ENCODE data around the gene SEC23IP. TPM values are rescaled to one million over a fixed set of nuclear protein-coding genes. Genes with fewer than 3 reads are reported as not detected.

Gene SEC23IP
- total RNA-seq, 3 donors from 2014 or later (not counting 1 experiment from before 2014, with no cell fraction given): 45.1 to 54.5 (median 49.4) TPM

DNA sequence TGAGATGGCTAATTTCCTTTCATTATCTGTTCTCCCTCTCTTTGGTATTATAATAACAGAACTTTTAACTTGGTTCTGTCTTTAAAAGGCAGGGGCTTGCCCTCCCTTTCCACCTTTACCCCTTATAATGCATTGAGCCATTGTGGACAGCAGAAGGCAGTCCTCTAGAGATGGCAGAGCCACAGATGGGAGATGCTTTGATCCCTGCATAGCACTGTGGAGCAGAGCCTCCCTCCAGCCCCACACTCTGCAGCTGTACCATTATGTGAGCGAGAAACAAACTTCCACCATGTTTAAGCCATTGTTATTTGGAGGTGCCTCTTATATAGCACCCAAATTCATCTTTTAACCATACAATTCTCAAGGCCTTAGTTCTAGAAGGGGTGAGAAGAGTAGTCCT lies 78.4 kb downstream of the SEC23IP start:
- no peak overlapping the region for H3K4me3 ChIP-seq (ENCODE audit: low read length)
- H3K4me1 ChIP-seq (ENCODE audit: control insufficient read depth, insufficient read depth, low read length): no peaks in the 10 kb centered on the region
- Mint-ChIP-seq H3K4me3 (no peak overlapping the region), H3K27ac (no peak overlapping the region), H3K36me3 (peaks cover 15% of the 10 kb centered on the region), H3K4me1 (no peaks in the 10 kb centered on the region), H3K27me3 (ENCODE audit: low read depth in 2 of 2) (peaks cover 12 to 14% of the 10 kb centered on the region in 2 donors), H3K9me3 (peaks cover 6 to 7% of the 10 kb centered on the region in 2 donors)
- no peak overlapping the region for H3K27ac ChIP-seq (ENCODE audit: low read length)
- H3K36me3 ChIP-seq (ENCODE audit: control insufficient read depth, insufficient read depth, low read length): no peaks in the 10 kb centered on the region
- no peaks in the 10 kb centered on the region for H3K27me3 ChIP-seq (ENCODE audit: control insufficient read depth, insufficient read depth, low read length)
- intact Hi-C loops (cut with micrococcal nuclease): no loop called here
- TF ChIP-seq, protein P1, sequence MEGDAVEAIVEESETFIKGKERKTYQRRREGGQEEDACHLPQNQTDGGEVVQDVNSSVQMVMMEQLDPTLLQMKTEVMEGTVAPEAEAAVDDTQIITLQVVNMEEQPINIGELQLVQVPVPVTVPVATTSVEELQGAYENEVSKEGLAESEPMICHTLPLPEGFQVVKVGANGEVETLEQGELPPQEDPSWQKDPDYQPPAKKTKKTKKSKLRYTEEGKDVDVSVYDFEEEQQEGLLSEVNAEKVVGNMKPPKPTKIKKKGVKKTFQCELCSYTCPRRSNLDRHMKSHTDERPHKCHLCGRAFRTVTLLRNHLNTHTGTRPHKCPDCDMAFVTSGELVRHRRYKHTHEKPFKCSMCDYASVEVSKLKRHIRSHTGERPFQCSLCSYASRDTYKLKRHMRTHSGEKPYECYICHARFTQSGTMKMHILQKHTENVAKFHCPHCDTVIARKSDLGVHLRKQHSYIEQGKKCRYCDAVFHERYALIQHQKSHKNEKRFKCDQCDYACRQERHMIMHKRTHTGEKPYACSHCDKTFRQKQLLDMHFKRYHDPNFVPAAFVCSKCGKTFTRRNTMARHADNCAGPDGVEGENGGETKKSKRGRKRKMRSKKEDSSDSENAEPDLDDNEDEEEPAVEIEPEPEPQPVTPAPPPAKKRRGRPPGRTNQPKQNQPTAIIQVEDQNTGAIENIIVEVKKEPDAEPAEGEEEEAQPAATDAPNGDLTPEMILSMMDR (IDR thresholded peaks at IDR 0.05): no peak
- no peak for ATAC-seq
- peaks cover 8% of the 10 kb centered on the region for H3K9me3 ChIP-seq (ENCODE audit: control insufficient read depth, insufficient read depth, low read length)
- 100% methylated on average over 1 of the region's 1 CpG for WGBS (ENCODE audit: insufficient coverage)
- no peak for DNase-seq

DNA sequence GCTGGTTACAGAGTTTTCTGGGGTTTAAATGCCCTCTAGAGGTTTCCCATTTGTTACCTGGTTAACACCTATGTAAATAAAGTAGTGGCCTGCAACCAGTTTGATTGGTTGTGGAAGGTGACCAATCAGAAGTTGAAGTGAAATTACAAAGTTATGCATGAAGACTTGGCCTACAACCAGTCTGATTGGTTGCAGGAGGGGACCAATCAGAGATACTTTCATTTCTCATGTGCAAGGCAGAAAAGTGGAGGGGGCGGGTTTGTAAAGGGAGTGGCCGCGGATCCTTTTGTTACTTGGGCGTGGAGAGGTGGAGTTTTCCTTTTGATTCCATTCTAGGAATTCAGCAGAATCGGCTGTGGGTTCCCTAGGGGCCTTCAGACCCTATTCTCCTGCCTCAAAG lies 80.8 kb downstream of the SEC23IP start:
- 77% methylated on average over 5 of the region's 5 CpGs for WGBS (ENCODE audit: insufficient coverage)
- H3K36me3 Mint-ChIP-seq: no peaks in the 10 kb centered on the region
- peaks cover 0 to 22% of the 10 kb centered on the region in 2 donors for H3K27me3 Mint-ChIP-seq (ENCODE audit: low read depth in 2 of 2)

DNA sequence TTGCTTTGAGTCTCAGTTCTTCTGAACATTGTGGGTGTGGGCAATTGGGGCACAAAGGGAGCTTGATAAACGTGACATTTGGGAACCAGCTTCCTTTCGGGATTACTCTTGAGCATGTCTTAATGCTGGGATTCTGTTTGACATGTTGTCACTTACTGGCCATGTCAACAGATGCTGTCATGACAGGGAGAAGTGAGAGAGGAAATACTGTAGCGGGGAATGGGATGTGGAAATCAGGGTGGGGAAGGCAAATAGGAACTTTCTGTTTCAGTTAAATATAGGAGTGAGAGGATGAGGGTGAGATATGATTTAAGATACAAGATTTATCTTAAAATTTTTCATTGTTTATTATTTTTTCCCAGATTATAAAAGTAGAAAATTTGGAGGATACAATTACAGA lies 83.9 kb downstream of the SEC23IP start:
- Mint-ChIP-seq H3K27me3 (ENCODE audit: low read depth in 2 of 2) (peaks cover 11 to 17% of the 10 kb centered on the region in 2 donors), H3K4me3 (no peak overlapping the region), H3K27ac (no peak overlapping the region), H3K9me3 (no peaks in the 10 kb centered on the region), H3K4me1 (no peaks in the 10 kb centered on the region), H3K36me3 (no peaks in the 10 kb centered on the region)
- WGBS (ENCODE audit: insufficient coverage): 61% methylated on average over 3 of the region's 3 CpGs
- no peak overlapping the region for H3K4me3 ChIP-seq (ENCODE audit: low read length)
- intact Hi-C loops (cut with micrococcal nuclease): no loop called here
- ATAC-seq (no peak), DNase-seq (no peak)
- no peaks in the 10 kb centered on the region for H3K4me1 ChIP-seq (ENCODE audit: control insufficient read depth, insufficient read depth, low read length)
- no peaks in the 10 kb centered on the region for H3K36me3 ChIP-seq (ENCODE audit: control insufficient read depth, insufficient read depth, low read length)
- TF ChIP-seq, protein P1 (IDR thresholded peaks at IDR 0.05): no peak
- H3K27ac ChIP-seq (ENCODE audit: low read length): no peak overlapping the region
- no peaks in the 10 kb centered on the region for H3K9me3 ChIP-seq (ENCODE audit: control insufficient read depth, insufficient read depth, low read length)
- H3K27me3 ChIP-seq (ENCODE audit: control insufficient read depth, insufficient read depth, low read length): no peaks in the 10 kb centered on the region

More for the DNA sequence above, 80.8 kb downstream of the SEC23IP start:
- DNase-seq: no peak
- H3K4me3 Mint-ChIP-seq: no peak overlapping the region
- no peaks in the 10 kb centered on the region for H3K9me3 Mint-ChIP-seq
- Histone ChIP-seq H3K36me3 (ENCODE audit: control insufficient read depth, insufficient read depth, low read length) (no peaks in the 10 kb centered on the region), H3K27ac (ENCODE audit: low read length) (no peak overlapping the region), H3K4me3 (ENCODE audit: low read length) (no peak overlapping the region), H3K27me3 (ENCODE audit: control insufficient read depth, insufficient read depth, low read length) (no peaks in the 10 kb centered on the region), H3K4me1 (ENCODE audit: control insufficient read depth, insufficient read depth, low read length) (no peaks in the 10 kb centered on the region), H3K9me3 (ENCODE audit: control insufficient read depth, insufficient read depth, low read length) (no peaks in the 10 kb centered on the region)
- intact Hi-C loops (cut with micrococcal nuclease): no loop called here
- no peak for ATAC-seq
- TF ChIP-seq, protein P1 (IDR thresholded peaks at IDR 0.05): no peak
- no peak overlapping the region for H3K27ac Mint-ChIP-seq
- H3K4me1 Mint-ChIP-seq: no peaks in the 10 kb centered on the region

Data from natural killer cell (primary cell).